Osteoblast (primary cell): ENCODE results near the gene ANTXR1. TPM values are rescaled to one million over a fixed set of nuclear protein-coding genes. Genes with fewer than 3 reads are reported as not detected.

ENCODE experiments used
- DNase-seq: peaks from one replicate; pipeline ENCODE4 v3.0.0; 2011; ENCODE audit warnings: low spot score, mixed read lengths; ENCODE audit not compliant: insufficient read length; ENCODE audit errors: missing footprints
- H2AFZ ChIP-seq: 2 replicates; pipeline ENCODE4 v1.6.0; 2011; ENCODE audit warnings: mild to moderate bottlenecking, low read length
- H3K27ac ChIP-seq: 2 replicates; pipeline ENCODE4 v1.5.1; 2011; ENCODE audit warnings: mild to moderate bottlenecking, low read depth, low read length, moderate library complexity
- H3K27me3 ChIP-seq: 2 replicates; pipeline ENCODE4 v1.6.0; 2012; ENCODE audit warnings: mild to moderate bottlenecking, control low read depth, inconsistent platforms, low read length, moderate library complexity; ENCODE audit not compliant: insufficient read depth
- H3K36me3 ChIP-seq: 2 replicates; pipeline ENCODE4 v1.5.1; 2011; ENCODE audit warnings: mild to moderate bottlenecking, low read length, control low read depth, moderate library complexity; ENCODE audit not compliant: insufficient read depth
- H3K4me1 ChIP-seq: 2 replicates; pipeline ENCODE4 v1.5.1; 2011; ENCODE audit warnings: mild to moderate bottlenecking, low read length, control low read depth, moderate library complexity; ENCODE audit not compliant: insufficient read depth
- H3K4me2 ChIP-seq: 2 replicates; pipeline ENCODE4 v1.6.0; 2011; ENCODE audit warnings: mild to moderate bottlenecking, low read length; ENCODE audit not compliant: insufficient read depth
- H3K4me3 ChIP-seq: fragments of 200-600 bp; sonication (generic); 3 replicates; pipeline ENCODE4 v1.5.1; 2012; ENCODE audit warnings: mild to moderate bottlenecking, low read length, inconsistent platforms; ENCODE audit not compliant: insufficient read depth
- H3K79me2 ChIP-seq: 2 replicates; pipeline ENCODE4 v1.6.0; 2012; ENCODE audit warnings: mild to moderate bottlenecking, low read length, control low read depth, inconsistent platforms; ENCODE audit not compliant: insufficient read depth
- H3K9me3 ChIP-seq: 2 replicates; pipeline ENCODE4 v1.5.1; 2011; ENCODE audit warnings: low read depth, low read length, control low read depth
- H4K20me1 ChIP-seq: 2 replicates; pipeline ENCODE4 v1.6.0; 2012; ENCODE audit warnings: mild to moderate bottlenecking, low read length, control low read depth; ENCODE audit not compliant: insufficient read depth
- CTCF ChIP-seq: IDR thresholded peaks from 2 replicates; pipeline ENCODE4 v1.5.1; 2011; ENCODE audit warnings: mild to moderate bottlenecking, low read depth, low read length, moderate library complexity; ENCODE audit errors: extremely low read depth
- total RNA-seq: library from RNA; depleted of rRNA; stranded (reverse); fragments of >200 nt; gene quantifications from 2 replicates; pipeline ENCODE4 v1.2.3, GENCODE V29; 2012

Gene ANTXR1
- total RNA-seq, 1 donor = 123 TPM

GRCh38 chr2:69080071-69080470 lies 67.1 kb downstream of the ANTXR1 start:
- TF ChIP-seq CTCF = no peak
- Histone ChIP-seq H3K4me3 (no peak overlapping the region), H3K79me2 (no peaks in the 10 kb centered on the region), H3K27me3 (no peaks in the 10 kb centered on the region), H3K36me3 (peaks cover 66% of the 10 kb centered on the region), H2AFZ (no peak overlapping the region), H3K4me1 (peaks cover 26% of the 10 kb centered on the region), H3K4me2 (no peak overlapping the region), H3K27ac (no peak overlapping the region), H4K20me1 (no peaks in the 10 kb centered on the region), H3K9me3 (no peaks in the 10 kb centered on the region)
- no peak for DNase-seq

- H3K27ac ChIP-seq = no peak overlapping the region
- peaks cover 26% of the 10 kb centered on the region for H3K4me1 ChIP-seq
- no peaks in the 10 kb centered on the region for H3K9me3 ChIP-seq
- H4K20me1 ChIP-seq = no peaks in the 10 kb centered on the region
- no peak for TF ChIP-seq CTCF
- H3K36me3 ChIP-seq = peaks cover 62% of the 10 kb centered on the region
- no peak overlapping the region for H2AFZ ChIP-seq
- H3K4me3 ChIP-seq = no peak overlapping the region
- H3K4me2 ChIP-seq = no peak overlapping the region
- H3K27me3 ChIP-seq = no peaks in the 10 kb centered on the region
- DNase-seq = no peak
- no peaks in the 10 kb centered on the region for H3K79me2 ChIP-seq
Measured at GRCh38 chr2:69081001-69081580, 68.1 kb downstream of the ANTXR1 start.

- Histone ChIP-seq H3K9me3 (no peaks in the 10 kb centered on the region), H3K36me3 (peaks cover 57% of the 10 kb centered on the region), H3K4me3 (no peak overlapping the region), H3K27me3 (no peaks in the 10 kb centered on the region), H3K79me2 (no peaks in the 10 kb centered on the region), H3K4me2 (no peak overlapping the region), H4K20me1 (no peaks in the 10 kb centered on the region), H3K27ac (peak overlapping the region; percentile 64), H2AFZ (no peak overlapping the region), H3K4me1 (peaks cover 21% of the 10 kb centered on the region)
- no peak for DNase-seq
- no peak for TF ChIP-seq CTCF
Measured at GRCh38 chr2:69081757-69082156, 68.8 kb downstream of the ANTXR1 start.

- H3K9me3 ChIP-seq = no peaks in the 10 kb centered on the region
- H3K27me3 ChIP-seq = no peaks in the 10 kb centered on the region
- H3K4me3 ChIP-seq = no peak overlapping the region
- H3K27ac ChIP-seq = peak overlapping the region; percentile 64
- DNase-seq = no peak
- no peak overlapping the region for H2AFZ ChIP-seq
- no peaks in the 10 kb centered on the region for H3K79me2 ChIP-seq
- no peak for TF ChIP-seq CTCF
- no peak overlapping the region for H3K4me2 ChIP-seq
- H3K4me1 ChIP-seq = peaks cover 26% of the 10 kb centered on the region
- H4K20me1 ChIP-seq = no peaks in the 10 kb centered on the region
- H3K36me3 ChIP-seq = peaks cover 49% of the 10 kb centered on the region
Measured at GRCh38 chr2:69082430-69082997, 69.5 kb downstream of the ANTXR1 start.
